Panc1 (cell line): ENCODE measurements around the gene PELI3. TPM values are rescaled to one million over a fixed set of nuclear protein-coding genes. Genes with fewer than 3 reads are reported as not detected.

Experiments
- ATAC-seq: fragments of 200-7000 bp; cut with Tn5 transposase; 2 replicates; pipeline ENCODE4 v1.9.1; 2020; ENCODE audit warnings: mild to moderate bottlenecking, moderate library complexity
- BruUV-seq: library from RNA; stranded (reverse); fragments of 400-500 nt; replicated peaks from 2 replicates; lab custom pipeline; 2021; lab: Mats Ljungman, UMichigan
- CTCF ChIA-PET: fragments of 300-600 bp; sonication (Branson Sonifier 250); formaldehyde crosslinking; loops from one replicate; lab custom pipeline; 2022; ENCODE audit warnings: antibody characterized with exemption; lab: Charles Lee
- POLR2A ChIA-PET: fragments of 300-600 bp; sonication (Branson Sonifier 250); formaldehyde crosslinking; loops from one replicate; lab custom pipeline; 2022; ENCODE audit warnings: antibody characterized with exemption; lab: Charles Lee
- DNase-seq: peaks from one replicate; pipeline ENCODE4 v3.0.0-alpha.2; 2010; ENCODE audit warnings: low read depth, low spot score
- H3K27ac ChIP-seq: 2 replicates; pipeline ENCODE4 v1.5.1; 2011; ENCODE audit warnings: mild to moderate bottlenecking, low read length, inconsistent platforms
- H3K27me3 ChIP-seq: fragments of 200-500 bp; sonication (Bioruptor generic); 2 replicates; pipeline ENCODE4 v1.6.0; 2014; ENCODE audit warnings: low read length, inconsistent platforms; ENCODE audit not compliant: control insufficient read depth, insufficient read depth
- H3K36me3 ChIP-seq: fragments of 200-500 bp; sonication (Bioruptor generic); 2 replicates; pipeline ENCODE4 v1.5.1; 2014; ENCODE audit warnings: inconsistent platforms, mild to moderate bottlenecking, low read length, moderate library complexity; ENCODE audit not compliant: control insufficient read depth, insufficient read depth
- H3K4me1 ChIP-seq: 2 replicates; pipeline ENCODE4 v1.5.1; 2011; ENCODE audit warnings: inconsistent platforms, mild to moderate bottlenecking, low read length, moderate library complexity; ENCODE audit not compliant: control insufficient read depth, insufficient read depth
- H3K4me3 ChIP-seq, 2 experiments: 2 replicates each; pipeline ENCODE4 v1.5.1; 2011 to 2012; ENCODE audit warnings: low read depth in 2 of 2, low read length in 2 of 2, mild to moderate bottlenecking in 2 of 2, inconsistent platforms in 1 of 2, moderate library complexity in 1 of 2
- H3K9me3 ChIP-seq: fragments of 200-500 bp; sonication (Bioruptor generic); 2 replicates; pipeline ENCODE4 v1.5.1; 2014; ENCODE audit warnings: low read depth, mild to moderate bottlenecking, inconsistent platforms, low read length, moderate library complexity; ENCODE audit not compliant: control insufficient read depth, insufficient read depth
- CTCF ChIP-seq: fragments of 450-650 bp; IDR thresholded peaks from 2 replicates; pipeline ENCODE4 v1.5.1; 2017; ENCODE audit warnings: mild to moderate bottlenecking
- POLR2AphosphoS5 ChIP-seq: IDR thresholded peaks from 2 replicates; pipeline ENCODE4 v1.6.1; 2012; ENCODE audit warnings: mild to moderate bottlenecking, low read depth, low read length, moderate library complexity
- REST ChIP-seq, 2 experiments: IDR thresholded peaks; 2 replicates each; pipeline ENCODE4 v1.6.1; 2011 to 2012; ENCODE audit warnings: low read depth in 2 of 2, control low read depth in 1 of 2, low read length in 1 of 2, mild to moderate bottlenecking in 1 of 2, moderate library complexity in 1 of 2; ENCODE audit not compliant: insufficient read depth in 1 of 2
- SIN3A ChIP-seq: IDR thresholded peaks from 2 replicates; pipeline ENCODE4 v1.6.1; 2012; ENCODE audit warnings: low read depth, mild to moderate bottlenecking, low read length, moderate library complexity, borderline replicate concordance; ENCODE audit not compliant: insufficient read depth
- TCF7L2 ChIP-seq: IDR thresholded peaks from 2 replicates; pipeline ENCODE4 v1.6.1; 2011; ENCODE audit warnings: mild to moderate bottlenecking, low read depth, low read length, inconsistent platforms
- in situ Hi-C: cut with HindIII; loops from 2 replicates; pipeline ENCODE4 v1.10.0; 2016; ENCODE audit warnings: low sequenced_read_pairs, low pct_unique_long_range_greater_than_20kb
- intact Hi-C: fragments of 100-400 bp; cut with micrococcal nuclease; formaldehyde crosslinking; loops from one replicate; pipeline ENCODE4 v1.10.0; 2022; ENCODE audit not compliant: unreplicated experiment
- total RNA-seq: library from RNA; stranded (reverse); gene quantifications from one replicate; pipeline ENCODE4 v1.2.1, GENCODE V29; 2021; ENCODE audit not compliant: unreplicated experiment

PELI3 gene
- total RNA-seq, 1 experiment from 2014 or later, result 9.1 TPM

- ATAC-seq, result no peak
- DNase-seq, result no peak
- intact Hi-C loops, result no loop called here
- ChIA-PET POLR2A (no interaction called here), CTCF (interaction anchor here (0.6 kb wide), 1 partner anchor 12 kb away, joined by 6 read pairs; no protein-coding TSS in a partner anchor)
- BruUV-seq, result no TSS peak
- Histone ChIP-seq H3K4me1 (no peaks in the 10 kb centered on the region), H3K27ac (no peak overlapping the region), H3K27me3 (peaks cover 3% of the 10 kb centered on the region), H3K4me3 (no peak overlapping the region), H3K36me3 (no peaks in the 10 kb centered on the region), H3K9me3 (no peaks in the 10 kb centered on the region)
- no peak for TF ChIP-seq SIN3A
- no peak for TF ChIP-seq CTCF
- TF ChIP-seq REST (IDR thresholded peaks at IDR 0.05; ENCODE audit: insufficient read depth in 1 of 2, low read depth in 2 of 2, low read length in 1 of 2), result no peak
- no peak for TF ChIP-seq TCF7L2
- TF ChIP-seq POLR2AphosphoS5, result no peak
- in situ Hi-C loops, result no loop called here
These were observed 12.5 kb upstream of the PELI3 start for GRCh38 chr11:66454247-66454646.

- TF ChIP-seq CTCF (no peak), REST (IDR thresholded peaks at IDR 0.05; ENCODE audit: insufficient read depth in 1 of 2, low read depth in 2 of 2, low read length in 1 of 2) (no peak), TCF7L2 (no peak), SIN3A (no peak)
- no peaks in the 10 kb centered on the region for H3K4me1 ChIP-seq
- ChIA-PET CTCF (interaction anchor here (0.6 kb wide), 2 partner anchors 75 to 82 kb away, joined by 3 to 5 read pairs; no protein-coding TSS in a partner anchor), POLR2A (no interaction called here)
- intact Hi-C loops, result no loop called here
- no peaks in the 10 kb centered on the region for H3K9me3 ChIP-seq
- BruUV-seq, result no TSS peak
- in situ Hi-C loops, result no loop called here
- no peaks in the 10 kb centered on the region for H3K36me3 ChIP-seq
- H3K27ac ChIP-seq, result no peak overlapping the region
- DNase-seq (no peak), ATAC-seq (no peak)
- H3K27me3 ChIP-seq, result peaks cover 3% of the 10 kb centered on the region
- no peak overlapping the region for H3K4me3 ChIP-seq
These were observed 11.9 kb upstream of the PELI3 start for GRCh38 chr11:66454828-66455227.
